NCI-H1417 (cell line): ENCODE data around the gene EXO1.

Source experiments
- DNase-seq, 3 experiments: peaks; one replicate each; lab custom pipeline; 2025; lab: John Stamatoyannopoulos, UW

EXO1 gene

DNA sequence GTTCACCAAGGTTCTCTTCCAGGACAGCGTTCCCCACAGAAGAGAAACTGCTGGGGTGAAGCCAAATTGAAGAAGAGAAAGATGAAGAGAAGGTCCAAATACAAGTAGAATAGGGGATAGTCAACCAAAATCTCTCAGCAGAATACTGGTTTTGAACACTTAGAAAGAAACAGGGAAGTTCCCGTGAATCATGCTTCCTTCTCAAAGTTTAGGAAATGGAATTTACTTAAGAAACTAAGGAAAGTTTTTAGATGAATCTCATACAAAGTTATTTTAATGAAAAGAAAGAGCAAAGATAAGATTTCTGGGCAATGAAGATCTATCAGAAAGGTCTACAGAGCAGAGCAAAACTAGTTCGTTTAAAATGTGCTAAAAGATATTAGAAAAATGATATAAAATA lies 43.3 kb downstream of the EXO1 start:
- no peak for DNase-seq

DNA sequence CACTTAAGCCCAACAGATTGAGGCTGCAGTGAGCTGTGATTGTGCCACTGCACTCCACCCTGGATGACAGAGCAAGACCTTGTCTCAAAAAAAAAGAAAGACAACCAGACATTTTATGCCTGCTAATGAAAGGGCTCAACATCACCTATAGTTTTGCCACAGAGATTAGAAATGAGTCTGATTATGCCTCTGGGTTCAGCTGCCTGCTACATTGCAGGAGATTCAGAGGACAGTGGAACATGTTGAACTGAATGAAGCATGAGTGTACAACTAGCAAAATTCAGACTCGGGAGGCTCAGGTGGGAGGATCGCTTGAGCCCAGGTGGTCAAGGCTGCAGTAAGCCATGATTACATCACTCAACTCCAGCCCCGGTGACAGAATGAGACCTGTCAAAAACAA lies 46.0 kb downstream of the EXO1 start:
- DNase-seq: no peak

GRCh38 chr1:241895013-241895412 lies 47.0 kb downstream of the EXO1 start:
- no peak for DNase-seq

GRCh38 chr1:241896670-241896962 lies 48.6 kb downstream of the EXO1 start:
- DNase-seq: no peak

DNA sequence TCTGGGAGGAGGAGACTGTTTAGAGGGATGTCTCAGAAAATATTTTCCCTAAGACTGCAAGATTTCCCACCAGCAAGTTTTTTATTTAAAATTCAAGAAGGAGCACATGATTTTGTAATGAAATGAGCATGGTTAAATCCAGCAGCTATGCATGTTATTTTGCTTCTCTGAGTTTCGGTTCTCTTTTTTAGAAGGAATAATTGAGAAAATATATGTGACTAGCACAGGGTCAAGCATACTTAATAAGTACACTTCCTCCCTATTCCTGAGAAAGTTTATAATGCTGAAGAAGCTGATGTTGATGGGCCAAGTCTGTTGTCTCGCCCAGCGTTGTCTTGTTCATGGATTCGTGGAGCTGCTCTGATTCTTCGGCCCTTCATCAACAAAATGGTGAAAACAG lies 51.2 kb downstream of the EXO1 start:
- DNase-seq: no peak

- DNase-seq: no peak
These were observed 52.4 kb downstream of the EXO1 start for GRCh38 chr1:241900381-241900780.

DNA sequence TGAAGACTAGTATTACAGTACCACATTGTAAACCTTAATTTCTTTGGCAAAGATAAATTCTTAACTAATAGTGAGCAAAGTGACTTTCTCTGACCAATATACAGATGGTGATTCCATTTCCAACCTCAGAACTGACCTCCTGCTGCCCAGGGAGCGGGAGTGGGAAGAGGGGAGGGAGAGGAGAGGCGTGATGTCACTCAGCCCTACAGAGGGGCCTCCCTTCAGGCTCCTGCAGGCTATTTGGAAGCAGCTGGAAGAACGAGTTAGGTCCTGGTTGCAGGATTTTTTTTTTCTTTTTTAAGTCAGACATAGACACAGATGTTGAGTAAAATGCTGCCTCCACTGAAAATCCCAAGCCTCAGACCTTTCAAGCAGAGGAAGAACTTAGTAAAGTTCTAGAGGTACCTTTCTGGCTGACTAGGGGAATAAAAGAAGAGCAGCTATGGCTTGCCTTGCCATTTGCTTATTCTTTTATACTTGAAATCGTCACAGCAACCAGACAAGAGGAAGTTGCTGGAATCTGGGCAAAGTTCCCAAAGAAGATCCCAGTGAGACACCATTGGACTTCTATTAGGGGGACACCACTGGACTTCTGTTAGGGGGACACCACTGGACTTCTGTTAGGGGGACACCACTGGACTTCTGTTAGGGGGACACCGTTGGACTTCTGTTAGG lies 54.5 kb downstream of the EXO1 start:
- DNase-seq: no peak

- no peak for DNase-seq
These were observed 68.2 kb downstream of the EXO1 start for GRCh38 chr1:241916196-241916595.

- DNase-seq: no peak
These were observed 69.5 kb downstream of the EXO1 start for GRCh38 chr1:241917487-241917886.

DNA sequence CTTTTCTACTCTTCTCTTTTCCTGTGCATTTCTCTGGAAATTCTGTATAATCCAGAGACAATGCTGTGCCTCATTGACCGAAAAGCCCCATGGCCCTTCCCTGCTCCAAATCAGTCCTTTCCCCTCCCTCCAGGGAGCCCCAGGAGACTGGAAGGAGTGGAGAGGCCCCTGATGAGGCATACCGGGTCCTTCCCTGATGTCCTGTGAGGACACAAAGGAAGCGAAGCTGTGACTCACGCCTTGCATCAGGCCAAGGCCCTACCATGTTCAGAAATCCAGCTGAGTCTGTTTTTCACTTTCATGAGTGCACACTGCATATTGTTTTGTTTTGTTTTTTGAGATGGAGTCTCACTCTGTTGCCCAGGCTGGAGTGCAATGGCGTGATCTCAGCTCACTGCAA lies 70.9 kb downstream of the EXO1 start:
- DNase-seq: no peak

DNA sequence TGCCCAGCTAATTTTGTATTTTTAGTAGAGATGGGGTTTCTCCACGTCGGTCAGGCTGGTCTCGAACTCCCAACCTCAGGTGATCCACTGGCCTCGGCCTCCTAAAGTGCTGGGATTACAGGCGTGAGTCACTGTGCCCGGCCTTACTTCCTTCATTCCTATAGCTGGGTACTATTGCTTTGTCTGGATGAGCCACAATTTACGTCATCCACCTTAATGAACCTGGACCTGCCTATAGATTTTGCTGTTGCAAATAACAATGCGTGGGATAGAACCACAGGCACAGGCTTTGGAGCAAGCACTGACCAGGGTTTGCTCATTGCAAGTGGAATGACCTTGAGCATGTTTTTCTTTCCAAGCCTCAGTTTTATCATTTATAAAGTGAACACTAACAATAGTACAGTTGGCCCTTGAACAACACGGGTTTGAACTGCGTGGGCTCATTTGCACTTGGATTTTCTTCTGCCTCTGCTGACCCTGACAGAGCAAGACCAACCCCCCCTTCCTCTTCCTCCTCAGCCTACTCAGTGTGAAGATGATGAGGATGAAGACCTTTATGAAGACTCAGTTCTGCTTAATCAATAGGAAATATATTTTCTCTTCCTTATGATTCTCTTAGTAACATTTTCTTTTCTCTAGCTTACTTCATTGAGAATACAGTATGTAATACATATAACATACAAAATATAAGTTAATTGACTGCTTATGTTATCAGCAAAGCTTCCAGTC lies 76.2 kb downstream of the EXO1 start:
- no peak for DNase-seq

GRCh38 chr1:241926141-241926540 lies 78.1 kb downstream of the EXO1 start:
- no peak for DNase-seq

DNA sequence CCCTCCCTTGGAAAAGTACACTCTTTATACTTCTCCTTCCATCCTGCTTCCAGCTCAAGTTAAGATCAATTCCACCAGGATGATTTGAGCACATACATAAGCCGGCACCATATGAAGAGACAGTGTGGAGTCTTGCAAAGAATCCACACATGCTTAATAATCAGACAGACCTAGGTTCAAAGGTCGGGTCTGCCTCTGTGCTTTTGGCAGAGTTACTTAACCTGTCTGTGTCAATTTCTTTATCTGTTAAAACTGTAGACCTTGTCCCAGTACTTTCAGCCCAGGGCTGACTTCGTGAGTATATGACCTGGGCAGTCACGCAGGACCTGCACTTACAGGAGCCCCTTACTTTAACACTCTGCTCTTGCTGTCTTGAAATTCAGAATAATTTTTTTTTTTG lies 79.3 kb downstream of the EXO1 start:
- no peak for DNase-seq

DNA sequence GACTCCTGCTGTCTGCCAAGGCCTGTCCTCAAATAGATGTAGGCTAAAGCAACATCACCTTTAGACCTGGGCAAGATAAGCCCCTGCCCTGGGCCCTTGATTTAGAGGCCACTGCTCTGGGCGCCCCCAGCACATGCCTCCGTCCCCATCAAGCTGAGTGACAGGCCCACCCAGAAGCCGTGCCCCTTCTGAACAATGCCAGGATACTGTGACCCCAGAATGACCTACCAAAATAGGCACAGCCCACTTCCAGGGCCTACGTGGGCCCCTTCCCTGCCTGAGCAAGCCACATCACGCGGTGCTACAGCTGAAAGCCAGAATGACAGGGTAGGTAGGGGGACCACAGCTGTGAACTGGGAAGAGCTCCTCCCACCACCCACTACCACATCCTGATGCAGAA lies 84.8 kb downstream of the EXO1 start:
- no peak for DNase-seq

DNA sequence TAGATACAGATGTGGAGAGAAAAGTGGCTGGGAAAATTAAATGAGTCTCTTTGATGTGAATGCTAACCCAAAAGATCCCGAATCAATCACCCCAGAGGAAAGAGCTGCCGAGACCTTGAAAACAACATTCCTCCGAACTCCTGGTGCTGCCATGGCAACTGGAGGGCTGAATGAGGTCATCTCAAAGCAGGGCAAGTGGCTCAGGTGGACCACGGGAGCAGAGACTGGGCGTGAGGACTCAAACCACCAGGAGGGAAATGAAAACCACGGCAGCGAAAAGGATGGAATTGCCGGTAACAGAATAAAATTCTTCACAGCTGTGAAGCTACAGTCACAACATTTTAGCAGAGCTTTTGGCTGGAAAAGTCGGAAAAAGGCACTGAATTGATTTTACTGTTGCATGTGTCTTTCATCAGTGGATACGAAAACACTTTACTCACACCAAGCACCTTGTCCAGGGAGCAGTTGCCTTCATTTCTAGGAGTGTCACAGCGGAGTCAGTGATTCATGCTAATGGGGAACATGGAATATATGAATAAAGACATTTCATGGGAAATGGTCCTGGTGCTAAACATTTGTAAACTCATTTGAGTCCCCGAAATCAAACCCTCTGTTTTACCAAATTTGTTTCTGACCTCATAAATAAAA lies 86.3 kb downstream of the EXO1 start:
- peak in 2 of 3 experiments; percentile 62 to 77 for DNase-seq

DNA sequence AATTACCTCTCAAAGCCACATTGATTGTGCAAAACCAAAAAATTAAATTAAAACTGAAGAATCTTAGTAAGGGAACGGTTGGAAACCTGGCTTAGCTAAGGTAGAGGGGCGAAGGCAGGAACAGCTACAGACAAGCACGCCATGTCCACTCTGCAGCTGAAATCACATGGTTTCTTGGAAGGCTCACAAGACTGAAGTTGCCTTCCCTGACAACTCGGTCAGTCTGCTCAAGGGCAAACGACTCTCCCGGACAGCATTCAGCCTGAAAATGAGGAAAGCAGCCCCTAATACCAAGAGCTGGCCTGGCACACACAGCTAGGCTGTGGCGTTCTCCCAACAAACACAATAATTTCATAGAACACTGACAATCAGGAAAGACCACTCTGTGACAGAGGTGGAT lies 86.9 kb downstream of the EXO1 start:
- DNase-seq: no peak
